Measurements from ENCODE around the gene IQSEC3.

- no peak for TF ChIP-seq CTCF (conservative IDR thresholded peaks at IDR 0.05; ENCODE audit: low read length)
- no peak for TF ChIP-seq EZH2phosphoT487 (IDR thresholded peaks at IDR 0.05; ENCODE audit: borderline replicate concordance)
These were observed 105.4 kb downstream of the IQSEC3 start for GRCh38 chr12:171743-172676.

Measured in Loucy (cell line).